OCI-LY3 (cell line): ENCODE measurements around the gene ZFAND2A.

ENCODE experiments used
- EZH2phosphoT487 ChIP-seq: fragments of 200-600 bp; shearing (Covaris generic); IDR thresholded peaks from 2 replicates; pipeline ENCODE4 v1.6.1; 2018; ENCODE audit warnings: antibody characterized with exemption, mixed run types, low read depth
- TF ChIP-seq, protein P1 (sequence below): fragments of 200-600, 300-600 bp; sonication (generic); IDR thresholded peaks from 2 replicates; pipeline ENCODE4 v1.5.1; 2014; ENCODE audit warnings: antibody characterized with exemption, low read length, low read depth

- TF ChIP-seq, protein P1, sequence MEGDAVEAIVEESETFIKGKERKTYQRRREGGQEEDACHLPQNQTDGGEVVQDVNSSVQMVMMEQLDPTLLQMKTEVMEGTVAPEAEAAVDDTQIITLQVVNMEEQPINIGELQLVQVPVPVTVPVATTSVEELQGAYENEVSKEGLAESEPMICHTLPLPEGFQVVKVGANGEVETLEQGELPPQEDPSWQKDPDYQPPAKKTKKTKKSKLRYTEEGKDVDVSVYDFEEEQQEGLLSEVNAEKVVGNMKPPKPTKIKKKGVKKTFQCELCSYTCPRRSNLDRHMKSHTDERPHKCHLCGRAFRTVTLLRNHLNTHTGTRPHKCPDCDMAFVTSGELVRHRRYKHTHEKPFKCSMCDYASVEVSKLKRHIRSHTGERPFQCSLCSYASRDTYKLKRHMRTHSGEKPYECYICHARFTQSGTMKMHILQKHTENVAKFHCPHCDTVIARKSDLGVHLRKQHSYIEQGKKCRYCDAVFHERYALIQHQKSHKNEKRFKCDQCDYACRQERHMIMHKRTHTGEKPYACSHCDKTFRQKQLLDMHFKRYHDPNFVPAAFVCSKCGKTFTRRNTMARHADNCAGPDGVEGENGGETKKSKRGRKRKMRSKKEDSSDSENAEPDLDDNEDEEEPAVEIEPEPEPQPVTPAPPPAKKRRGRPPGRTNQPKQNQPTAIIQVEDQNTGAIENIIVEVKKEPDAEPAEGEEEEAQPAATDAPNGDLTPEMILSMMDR: no peak
- TF ChIP-seq EZH2phosphoT487: no peak
Measured at GRCh38 chr7:1149351-1149794, 10.6 kb downstream of the ZFAND2A start.
